ENCODE data around the gene CPEB4. TPM values are rescaled to one million over a fixed set of nuclear protein-coding genes. Genes with fewer than 3 reads are reported as not detected.

Gene CPEB4
- total and polyA plus RNA-seq, 10 of the 15 experiments (the other 5 are each of a cell fraction or from before 2014, with no cell fraction given): 6.9 to 33.1 (median 20.4) TPM

GRCh38 chr5:173919443-173919842, 31.3 kb downstream of the CPEB4 start (continued):
- no peak for TF ChIP-seq KDM1A (IDR thresholded peaks at IDR 0.05; ENCODE audit: borderline replicate concordance)
- TF ChIP-seq IRF4 (IDR thresholded peaks at IDR 0.05; ENCODE audit: low read depth, low read length): no peak
- TF ChIP-seq SIN3A (IDR thresholded peaks at IDR 0.05; ENCODE audit: low read depth, low read length): no peak
- TF ChIP-seq BMI1 (IDR thresholded peaks at IDR 0.05; ENCODE audit: borderline replicate concordance): no peak

DNA sequence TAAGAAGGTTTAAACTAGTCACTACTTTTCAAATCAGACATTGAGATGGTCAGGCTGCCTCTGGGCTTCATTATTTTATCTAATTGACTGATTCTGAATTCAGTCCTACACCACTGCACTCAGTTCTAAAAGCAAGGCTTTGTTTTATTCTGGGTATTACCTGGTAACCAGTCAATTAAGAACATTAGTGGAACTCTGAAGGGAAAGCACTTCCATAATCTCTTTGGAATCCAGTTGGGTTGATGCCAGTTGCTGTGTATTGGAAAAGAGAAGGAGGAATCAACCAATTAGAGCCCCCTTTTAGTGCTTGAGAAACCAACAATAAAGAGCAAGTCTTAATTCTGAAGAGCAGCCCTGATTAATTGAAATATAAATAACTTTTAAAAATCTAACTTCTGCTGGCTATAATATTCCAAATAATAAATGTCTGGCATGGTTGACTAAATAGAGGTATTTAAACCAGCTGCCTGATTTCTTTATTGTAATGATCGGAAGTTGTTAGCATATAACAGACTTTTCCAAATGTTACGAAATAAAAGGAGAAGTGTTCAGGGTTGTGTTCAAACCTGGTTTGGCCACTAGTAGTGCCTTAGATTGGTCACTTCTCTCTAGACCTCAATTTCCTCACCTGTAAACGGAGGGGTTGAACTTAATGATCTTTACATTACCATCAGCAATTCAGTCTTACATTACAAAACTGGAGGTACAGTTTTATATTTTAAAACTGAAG, 32.0 kb downstream of the CPEB4 start:
- no peak overlapping the region for H2AFZ ChIP-seq (ENCODE audit: control insufficient read depth, low read depth, low read length)
- RAD21 ChIA-PET (ENCODE audit: unreplicated experiment): interaction anchor here (3.0 to 9.7 kb wide), 2 partner anchors 12 to 26 kb away, joined by 18 to 142 read pairs; no protein-coding TSS in a partner anchor
- H3K27ac ChIP-seq (ENCODE audit: control insufficient read depth, insufficient read depth): no peak overlapping the region; the same call in 1 of the 2 replicates
- FAIRE-seq (no peak), ATAC-seq (no peak), DNase-seq (ENCODE audit: low read depth, low spot score) (no peak)
- no peak overlapping the region for H3K4me3 ChIP-seq
- in situ Hi-C loops (cut with MboI) (no loop called here), intact Hi-C loops (cut with micrococcal nuclease; ENCODE audit: unreplicated experiment) (loop anchor here (10.0 kb wide), 1 partner anchor 235 kb away; no protein-coding TSS in a partner anchor)
- H3K79me2 ChIP-seq (ENCODE audit: control insufficient read depth, insufficient read depth, low read length): peaks cover 75% of the 10 kb centered on the region
- BruUV-seq (replicated peaks): no TSS peak
- no peak overlapping the region for H3K9ac ChIP-seq (ENCODE audit: control insufficient read depth, insufficient read depth, low read length)
- peak overlapping the region; percentile 54 for H3K4me2 ChIP-seq (ENCODE audit: control insufficient read depth, insufficient read depth)
- H3K4me1 ChIP-seq (ENCODE audit: control insufficient read depth, insufficient read depth, low read length): peaks cover 25% of the 10 kb centered on the region
- SMC1A ChIA-PET (ENCODE audit: uncharacterized antibody, unreplicated experiment): interaction anchor here (2.9 to 14.0 kb wide), 3 partner anchors 11 to 34 kb away, joined by 18 to 361 read pairs (median 35); partner anchors contain the start of gene CPEB4
- no peak for TF ChIP-seq RB1 (IDR thresholded peaks at IDR 0.05; ENCODE audit: borderline replicate concordance)
- TF ChIP-seq TCF7 (IDR thresholded peaks at IDR 0.05; ENCODE audit: borderline replicate concordance): no peak
- no peak for TF ChIP-seq NKRF (conservative IDR thresholded peaks at IDR 0.05)
- TF ChIP-seq, protein P1, sequence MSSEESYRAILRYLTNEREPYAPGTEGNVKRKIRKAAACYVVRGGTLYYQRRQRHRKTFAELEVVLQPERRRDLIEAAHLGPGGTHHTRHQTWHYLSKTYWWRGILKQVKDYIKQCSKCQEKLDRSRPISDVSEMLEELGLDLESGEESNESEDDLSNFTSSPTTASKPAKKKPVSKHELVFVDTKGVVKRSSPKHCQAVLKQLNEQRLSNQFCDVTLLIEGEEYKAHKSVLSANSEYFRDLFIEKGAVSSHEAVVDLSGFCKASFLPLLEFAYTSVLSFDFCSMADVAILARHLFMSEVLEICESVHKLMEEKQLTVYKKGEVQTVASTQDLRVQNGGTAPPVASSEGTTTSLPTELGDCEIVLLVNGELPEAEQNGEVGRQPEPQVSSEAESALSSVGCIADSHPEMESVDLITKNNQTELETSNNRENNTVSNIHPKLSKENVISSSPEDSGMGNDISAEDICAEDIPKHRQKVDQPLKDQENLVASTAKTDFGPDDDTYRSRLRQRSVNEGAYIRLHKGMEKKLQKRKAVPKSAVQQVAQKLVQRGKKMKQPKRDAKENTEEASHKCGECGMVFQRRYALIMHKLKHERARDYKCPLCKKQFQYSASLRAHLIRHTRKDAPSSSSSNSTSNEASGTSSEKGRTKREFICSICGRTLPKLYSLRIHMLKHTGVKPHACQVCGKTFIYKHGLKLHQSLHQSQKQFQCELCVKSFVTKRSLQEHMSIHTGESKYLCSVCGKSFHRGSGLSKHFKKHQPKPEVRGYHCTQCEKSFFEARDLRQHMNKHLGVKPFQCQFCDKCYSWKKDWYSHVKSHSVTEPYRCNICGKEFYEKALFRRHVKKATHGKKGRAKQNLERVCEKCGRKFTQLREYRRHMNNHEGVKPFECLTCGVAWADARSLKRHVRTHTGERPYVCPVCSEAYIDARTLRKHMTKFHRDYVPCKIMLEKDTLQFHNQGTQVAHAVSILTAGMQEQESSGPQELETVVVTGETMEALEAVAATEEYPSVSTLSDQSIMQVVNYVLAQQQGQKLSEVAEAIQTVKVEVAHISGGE (CRISPR knock-in tag; IDR thresholded peaks at IDR 0.05): no peak
- no peak for TF ChIP-seq HCFC1 (IDR thresholded peaks at IDR 0.05; ENCODE audit: low read length)
- TF ChIP-seq, protein P2, sequence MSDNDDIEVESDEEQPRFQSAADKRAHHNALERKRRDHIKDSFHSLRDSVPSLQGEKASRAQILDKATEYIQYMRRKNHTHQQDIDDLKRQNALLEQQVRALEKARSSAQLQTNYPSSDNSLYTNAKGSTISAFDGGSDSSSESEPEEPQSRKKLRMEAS (IDR thresholded peaks at IDR 0.05; ENCODE audit: low read depth, low read length): no peak
- TF ChIP-seq CHD1 (IDR thresholded peaks at IDR 0.05; ENCODE audit: low read depth, low read length): no peak
- TF ChIP-seq EED (IDR thresholded peaks at IDR 0.05; ENCODE audit: low read depth): no peak
- TF ChIP-seq, protein P3, sequence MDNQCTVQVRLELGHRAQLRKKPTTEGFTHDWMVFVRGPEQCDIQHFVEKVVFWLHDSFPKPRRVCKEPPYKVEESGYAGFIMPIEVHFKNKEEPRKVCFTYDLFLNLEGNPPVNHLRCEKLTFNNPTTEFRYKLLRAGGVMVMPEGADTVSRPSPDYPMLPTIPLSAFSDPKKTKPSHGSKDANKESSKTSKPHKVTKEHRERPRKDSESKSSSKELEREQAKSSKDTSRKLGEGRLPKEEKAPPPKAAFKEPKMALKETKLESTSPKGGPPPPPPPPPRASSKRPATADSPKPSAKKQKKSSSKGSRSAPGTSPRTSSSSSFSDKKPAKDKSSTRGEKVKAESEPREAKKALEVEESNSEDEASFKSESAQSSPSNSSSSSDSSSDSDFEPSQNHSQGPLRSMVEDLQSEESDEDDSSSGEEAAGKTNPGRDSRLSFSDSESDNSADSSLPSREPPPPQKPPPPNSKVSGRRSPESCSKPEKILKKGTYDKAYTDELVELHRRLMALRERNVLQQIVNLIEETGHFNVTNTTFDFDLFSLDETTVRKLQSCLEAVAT (IDR thresholded peaks at IDR 0.05): no peak
- TF ChIP-seq ZNF384 (IDR thresholded peaks at IDR 0.05; ENCODE audit: borderline replicate concordance, low read depth, low read length): no peak
- no peak for TF ChIP-seq MTA2 (IDR thresholded peaks at IDR 0.05; ENCODE audit: low read depth)
- H3K36me3 ChIP-seq (ENCODE audit: control insufficient read depth in 2 of 2, insufficient read depth in 2 of 2, low read length in 1 of 2): peaks cover 0 to 3% of the 10 kb centered on the region in 2 experiments; a peak in 1 of 4 replicates
- H3K9me3 ChIP-seq (replicated peaks; ENCODE audit: control insufficient read depth, insufficient read depth, low read length): no peaks in the 10 kb centered on the region
- POLR2A ChIA-PET: interaction anchor here (1.0 kb wide), 1 partner anchor 8 kb away, joined by 4 read pairs; no protein-coding TSS in a partner anchor
- 100% methylated on average over 3 of the region's 3 CpGs for WGBS (ENCODE audit: insufficient coverage, insufficient replicate concordance, low lambda C conversion rate, missing lambda C conversion rate)
- no peaks in the 10 kb centered on the region for H3K27me3 ChIP-seq (replicated peaks in 1 of 2; ENCODE audit: control insufficient read depth in 2 of 2, insufficient read depth in 2 of 2, low read length in 1 of 2)
- CTCF ChIA-PET: interaction anchor here (2.7 kb wide), 1 partner anchor 134 kb away, joined by 14 read pairs; no protein-coding TSS in a partner anchor
- H4K20me1 ChIP-seq (ENCODE audit: control insufficient read depth, insufficient read depth): no peaks in the 10 kb centered on the region
